NT2/D1 (cell line): ENCODE results near the gene SLC38A10.
A peak's percentile ranks its signal among the peaks of the same experiment; 100 is the strongest.

ENCODE experiments used
- DNase-seq: peaks from one replicate; pipeline ENCODE4 v3.0.0-alpha.2; 2011; ENCODE audit warnings: low read depth, low spot score
- H3K27me3 ChIP-seq: 2 replicates; pipeline ENCODE4 v1.6.0; 2011; ENCODE audit warnings: mild to moderate bottlenecking; ENCODE audit not compliant: insufficient read length, insufficient read depth
- H3K36me3 ChIP-seq: 2 replicates; pipeline ENCODE4 v1.6.1; 2011; ENCODE audit warnings: mild to moderate bottlenecking, low read length, mixed read lengths; ENCODE audit not compliant: insufficient read depth, insufficient read length
- H3K4me1 ChIP-seq: 2 replicates; pipeline ENCODE4 v1.5.1; 2011; ENCODE audit not compliant: insufficient read depth, insufficient read length
- H3K4me3 ChIP-seq: 2 replicates; pipeline ENCODE4 v1.5.1; 2011; ENCODE audit warnings: low read depth; ENCODE audit not compliant: insufficient read length
- H3K9ac ChIP-seq: 2 replicates; pipeline ENCODE4 v1.6.0; 2011; ENCODE audit warnings: low read depth; ENCODE audit not compliant: insufficient read length
- H3K9me3 ChIP-seq: 2 replicates; pipeline ENCODE4 v1.5.1; 2011; ENCODE audit warnings: mild to moderate bottlenecking, low read length; ENCODE audit not compliant: insufficient read depth
- SUZ12 ChIP-seq: IDR thresholded peaks from 2 replicates; pipeline ENCODE4 v1.6.1; 2011; ENCODE audit not compliant: insufficient read length, insufficient read depth; ENCODE audit errors: extremely low read depth
- YY1 ChIP-seq: IDR thresholded peaks from 2 replicates; pipeline ENCODE4 v1.6.1; 2011; ENCODE audit not compliant: insufficient read length, insufficient read depth
- ZNF274 ChIP-seq: IDR thresholded peaks from 2 replicates; pipeline ENCODE4 v1.6.1; 2011; ENCODE audit warnings: mild to moderate bottlenecking, low read depth, low read length

SLC38A10 gene

GRCh38 chr17:81302324-81302723, 7.2 kb upstream of the SLC38A10 start:
- H3K9me3 ChIP-seq = no peaks in the 10 kb centered on the region
- no peak overlapping the region for H3K9ac ChIP-seq
- H3K27me3 ChIP-seq = no peaks in the 10 kb centered on the region
- no peak for DNase-seq
- no peaks in the 10 kb centered on the region for H3K36me3 ChIP-seq
- peaks cover 14% of the 10 kb centered on the region for H3K4me1 ChIP-seq
- TF ChIP-seq ZNF274 (no peak), YY1 (no peak), SUZ12 (no peak)
- H3K4me3 ChIP-seq = no peak overlapping the region

GRCh38 chr17:81301195-81302144, 6.4 kb upstream of the SLC38A10 start:
- no peaks in the 10 kb centered on the region for H3K36me3 ChIP-seq
- no peak overlapping the region for H3K4me3 ChIP-seq
- peaks cover 9% of the 10 kb centered on the region for H3K4me1 ChIP-seq
- H3K27me3 ChIP-seq = no peaks in the 10 kb centered on the region
- no peak for DNase-seq
- no peak for TF ChIP-seq SUZ12
- TF ChIP-seq YY1 = no peak
- no peak for TF ChIP-seq ZNF274
- no peaks in the 10 kb centered on the region for H3K9me3 ChIP-seq
- H3K9ac ChIP-seq = peak overlapping the region; percentile 17

GRCh38 chr17:81300586-81301155, 5.6 kb upstream of the SLC38A10 start:
- H3K9ac ChIP-seq = no peak overlapping the region
- H3K27me3 ChIP-seq = no peaks in the 10 kb centered on the region
- no peaks in the 10 kb centered on the region for H3K9me3 ChIP-seq
- H3K4me3 ChIP-seq = no peak overlapping the region
- TF ChIP-seq SUZ12 (no peak), ZNF274 (no peak), YY1 (no peak)
- DNase-seq = no peak
- H3K36me3 ChIP-seq = no peaks in the 10 kb centered on the region
- H3K4me1 ChIP-seq = peaks cover 13% of the 10 kb centered on the region

- Histone ChIP-seq H3K4me3 (no peak overlapping the region), H3K4me1 (peaks cover 13% of the 10 kb centered on the region), H3K9ac (no peak overlapping the region), H3K27me3 (no peaks in the 10 kb centered on the region), H3K36me3 (no peaks in the 10 kb centered on the region), H3K9me3 (no peaks in the 10 kb centered on the region)
- TF ChIP-seq ZNF274 (no peak), YY1 (no peak), SUZ12 (no peak)
- no peak for DNase-seq
Measured at GRCh38 chr17:81299846-81300585, 4.9 kb upstream of the SLC38A10 start.

- Histone ChIP-seq H3K4me3 (no peak overlapping the region), H3K36me3 (no peaks in the 10 kb centered on the region), H3K9ac (no peak overlapping the region), H3K4me1 (peaks cover 13% of the 10 kb centered on the region), H3K27me3 (no peaks in the 10 kb centered on the region), H3K9me3 (no peaks in the 10 kb centered on the region)
- TF ChIP-seq SUZ12 (no peak), YY1 (no peak), ZNF274 (no peak)
- no peak for DNase-seq
Measured at GRCh38 chr17:81298991-81299738, 4.1 kb upstream of the SLC38A10 start.

GRCh38 chr17:81298325-81298990, 3.4 kb upstream of the SLC38A10 start:
- Histone ChIP-seq H3K4me1 (peaks cover 13% of the 10 kb centered on the region), H3K4me3 (no peak overlapping the region), H3K36me3 (no peaks in the 10 kb centered on the region), H3K9me3 (no peaks in the 10 kb centered on the region), H3K9ac (no peak overlapping the region), H3K27me3 (no peaks in the 10 kb centered on the region)
- DNase-seq = no peak
- TF ChIP-seq ZNF274 = no peak
